Neural progenitor cell (in vitro differentiated cells): ENCODE results near the gene PEX7. TPM values are rescaled to one million over a fixed set of nuclear protein-coding genes. Genes with fewer than 3 reads are reported as not detected.
"Not testable (repeated sequence)": the region's sequence is repeated elsewhere in the genome, so short reads cannot be mapped to it uniquely, and the experiment has no call there.

Source experiments
- DNase-seq: peaks from one replicate; pipeline ENCODE4 v3.0.0-alpha.2; 2016; ENCODE audit warnings: low spot score
- H2AFZ ChIP-seq: fragments of 200-600 bp; sonication (generic); replicated peaks from 2 replicates; pipeline ENCODE4 v1.6.1; 2016; ENCODE audit warnings: antibody characterized with exemption
- H3F3A ChIP-seq: fragments of 200-600 bp; sonication (generic); 2 replicates; pipeline ENCODE4 v1.6.1; 2016; ENCODE audit warnings: antibody characterized with exemption, low read depth
- H3K27ac ChIP-seq: fragments of 200-600 bp; sonication (generic); 2 replicates; pipeline ENCODE4 v1.5.1; 2016; ENCODE audit warnings: mild to moderate bottlenecking
- H3K27me3 ChIP-seq: fragments of 200-600 bp; sonication (generic); 2 replicates; pipeline ENCODE4 v1.6.1; 2016; ENCODE audit warnings: mild to moderate bottlenecking, moderate library complexity
- H3K36me3 ChIP-seq: fragments of 200-600 bp; sonication (generic); 2 replicates; pipeline ENCODE4 v1.5.1; 2016
- H3K4me1 ChIP-seq: fragments of 200-600 bp; sonication (generic); 2 replicates; pipeline ENCODE4 v1.6.1; 2016; ENCODE audit warnings: mixed run types
- H3K4me2 ChIP-seq: fragments of 200-600 bp; sonication (generic); 2 replicates; pipeline ENCODE4 v1.6.1; 2016
- H3K4me3 ChIP-seq: fragments of 200-600 bp; sonication (generic); 2 replicates; pipeline ENCODE4 v1.5.1; 2016
- H3K79me2 ChIP-seq: fragments of 200-600 bp; sonication (generic); 2 replicates; pipeline ENCODE4 v1.6.1; 2016; ENCODE audit warnings: low read depth
- H3K9ac ChIP-seq: fragments of 200-600 bp; sonication (generic); 2 replicates; pipeline ENCODE4 v1.6.1; 2016
- H3K9me3 ChIP-seq: fragments of 200-600 bp; sonication (generic); 2 replicates; pipeline ENCODE4 v1.5.1; 2016; ENCODE audit warnings: low read depth
- H4K20me1 ChIP-seq: fragments of 200-600 bp; sonication (generic); 2 replicates; pipeline ENCODE4 v1.6.1; 2016; ENCODE audit warnings: low read depth
- H3K27ac Mint-ChIP-seq: 3 replicates; pipeline ENCODE4 v1.8.0; 2021; ENCODE audit warnings: mixed read lengths
- H3K27me3 Mint-ChIP-seq: 2 replicates; pipeline ENCODE4 v1.8.0; 2022; ENCODE audit warnings: low read depth, mild to moderate bottlenecking, inconsistent platforms, moderate library complexity, mixed read lengths; ENCODE audit not compliant: insufficient read depth
- H3K36me3 Mint-ChIP-seq: 3 replicates; pipeline ENCODE4 v1.8.0; 2021; ENCODE audit warnings: mixed read lengths
- H3K4me1 Mint-ChIP-seq: 3 replicates; pipeline ENCODE4 v1.8.0; 2021; ENCODE audit warnings: mixed read lengths
- H3K4me3 Mint-ChIP-seq: 3 replicates; pipeline ENCODE4 v1.8.0; 2021; ENCODE audit warnings: mild to moderate bottlenecking, moderate library complexity, mixed read lengths
- H3K9me3 Mint-ChIP-seq: 3 replicates; pipeline ENCODE4 v1.8.0; 2020; ENCODE audit warnings: mixed read lengths
- EZH2 ChIP-seq: fragments of 200-600 bp; sonication (generic); IDR thresholded peaks from 2 replicates; pipeline ENCODE4 v1.6.1; 2017; ENCODE audit warnings: antibody characterized with exemption, mild to moderate bottlenecking, moderate library complexity
- EZH2phosphoT487 ChIP-seq: fragments of 200-600 bp; sonication (generic); IDR thresholded peaks from 2 replicates; pipeline ENCODE4 v1.6.1; 2017; ENCODE audit warnings: antibody characterized with exemption
- total RNA-seq: library from RNA; depleted of rRNA; stranded (reverse); fragments of >200 nt; gene quantifications from 2 replicates; pipeline ENCODE4 v1.2.3, GENCODE V29; 2015; ENCODE audit warnings: low replicate concordance
- TF ChIP-seq, protein P1 (sequence below): fragments of 200-600 bp; sonication (generic); IDR thresholded peaks from 2 replicates; pipeline ENCODE4 v1.5.1; 2017; ENCODE audit warnings: antibody characterized with exemption, mild to moderate bottlenecking

Gene PEX7
- total RNA-seq, 1 donor from 2014 or later = 16.9 TPM

DNA sequence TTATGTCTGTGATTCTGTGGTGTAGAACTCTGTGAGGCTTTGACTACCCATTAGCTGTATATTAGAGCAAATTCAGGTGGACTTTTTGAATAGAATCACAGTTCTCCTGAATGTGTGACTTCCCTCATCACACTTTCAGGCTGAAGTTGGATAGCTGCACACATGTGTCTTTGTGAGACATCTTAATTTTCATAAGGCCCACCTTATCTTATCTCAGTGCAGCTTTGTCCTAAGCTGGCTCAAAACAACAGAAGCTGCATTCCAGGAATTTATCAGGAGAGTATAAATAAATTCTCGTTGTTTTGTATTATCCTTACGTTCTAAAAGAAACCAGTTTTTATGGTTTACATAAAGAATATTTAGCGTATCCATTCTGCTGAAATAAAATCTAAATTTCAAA, 73.5 kb downstream of the PEX7 start:
- no peak for DNase-seq
- Histone ChIP-seq H3K4me3 (no peak overlapping the region), H3K4me1 (no peaks in the 10 kb centered on the region), H3K27me3 (no peaks in the 10 kb centered on the region), H2AFZ (no peak overlapping the region), H3K4me2 (no peak overlapping the region), H3K9me3 (no peaks in the 10 kb centered on the region), H3K79me2 (no peaks in the 10 kb centered on the region), H4K20me1 (no peaks in the 10 kb centered on the region), H3K36me3 (no peaks in the 10 kb centered on the region), H3K27ac (no peak overlapping the region), H3F3A (no peaks in the 10 kb centered on the region), H3K9ac (no peak overlapping the region)
- no peaks in the 10 kb centered on the region for H3K27me3 Mint-ChIP-seq
- no peak overlapping the region for H3K4me3 Mint-ChIP-seq
- H3K27ac Mint-ChIP-seq = no peak overlapping the region
- peaks cover 5% of the 10 kb centered on the region for H3K36me3 Mint-ChIP-seq
- TF ChIP-seq, protein P1, sequence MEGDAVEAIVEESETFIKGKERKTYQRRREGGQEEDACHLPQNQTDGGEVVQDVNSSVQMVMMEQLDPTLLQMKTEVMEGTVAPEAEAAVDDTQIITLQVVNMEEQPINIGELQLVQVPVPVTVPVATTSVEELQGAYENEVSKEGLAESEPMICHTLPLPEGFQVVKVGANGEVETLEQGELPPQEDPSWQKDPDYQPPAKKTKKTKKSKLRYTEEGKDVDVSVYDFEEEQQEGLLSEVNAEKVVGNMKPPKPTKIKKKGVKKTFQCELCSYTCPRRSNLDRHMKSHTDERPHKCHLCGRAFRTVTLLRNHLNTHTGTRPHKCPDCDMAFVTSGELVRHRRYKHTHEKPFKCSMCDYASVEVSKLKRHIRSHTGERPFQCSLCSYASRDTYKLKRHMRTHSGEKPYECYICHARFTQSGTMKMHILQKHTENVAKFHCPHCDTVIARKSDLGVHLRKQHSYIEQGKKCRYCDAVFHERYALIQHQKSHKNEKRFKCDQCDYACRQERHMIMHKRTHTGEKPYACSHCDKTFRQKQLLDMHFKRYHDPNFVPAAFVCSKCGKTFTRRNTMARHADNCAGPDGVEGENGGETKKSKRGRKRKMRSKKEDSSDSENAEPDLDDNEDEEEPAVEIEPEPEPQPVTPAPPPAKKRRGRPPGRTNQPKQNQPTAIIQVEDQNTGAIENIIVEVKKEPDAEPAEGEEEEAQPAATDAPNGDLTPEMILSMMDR = no peak
- TF ChIP-seq EZH2phosphoT487 (no peak), EZH2 (no peak)
- H3K4me1 Mint-ChIP-seq = peaks cover 3% of the 10 kb centered on the region
- H3K9me3 Mint-ChIP-seq = no peaks in the 10 kb centered on the region

DNA sequence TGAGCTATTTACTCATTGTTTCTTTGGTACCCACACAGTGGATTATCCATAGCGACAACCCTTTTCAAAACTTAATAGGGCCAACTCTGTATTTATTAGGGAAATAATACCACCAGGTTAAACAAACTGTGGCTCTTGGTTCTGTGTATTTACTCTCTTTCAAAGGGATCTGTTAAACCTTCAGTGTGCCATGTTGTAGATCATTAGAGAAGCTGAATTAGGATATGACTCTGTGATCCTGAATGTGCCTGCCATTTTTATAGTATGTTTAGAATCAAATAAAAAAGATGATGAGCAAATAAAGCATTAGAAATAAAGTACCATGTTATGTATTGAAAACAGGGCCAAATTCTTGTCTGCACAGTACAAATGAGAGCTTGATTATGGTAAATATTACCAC, 74.7 kb downstream of the PEX7 start:
- Histone ChIP-seq H3K79me2 (no peaks in the 10 kb centered on the region), H3K4me3 (no peak overlapping the region), H2AFZ (no peak overlapping the region), H3K4me2 (no peak overlapping the region), H3K4me1 (no peaks in the 10 kb centered on the region), H3K9ac (no peak overlapping the region), H3K9me3 (no peaks in the 10 kb centered on the region), H4K20me1 (no peaks in the 10 kb centered on the region), H3K27ac (no peak overlapping the region), H3F3A (no peaks in the 10 kb centered on the region), H3K27me3 (no peaks in the 10 kb centered on the region), H3K36me3 (no peaks in the 10 kb centered on the region)
- H3K4me1 Mint-ChIP-seq = no peaks in the 10 kb centered on the region
- H3K9me3 Mint-ChIP-seq = no peaks in the 10 kb centered on the region
- H3K36me3 Mint-ChIP-seq = peaks cover 9% of the 10 kb centered on the region
- no peaks in the 10 kb centered on the region for H3K27me3 Mint-ChIP-seq
- no peak overlapping the region for H3K27ac Mint-ChIP-seq
- H3K4me3 Mint-ChIP-seq = no peak overlapping the region
- TF ChIP-seq, protein P1 = no peak
- TF ChIP-seq EZH2phosphoT487 (no peak), EZH2 (no peak)
- DNase-seq = no peak

DNA sequence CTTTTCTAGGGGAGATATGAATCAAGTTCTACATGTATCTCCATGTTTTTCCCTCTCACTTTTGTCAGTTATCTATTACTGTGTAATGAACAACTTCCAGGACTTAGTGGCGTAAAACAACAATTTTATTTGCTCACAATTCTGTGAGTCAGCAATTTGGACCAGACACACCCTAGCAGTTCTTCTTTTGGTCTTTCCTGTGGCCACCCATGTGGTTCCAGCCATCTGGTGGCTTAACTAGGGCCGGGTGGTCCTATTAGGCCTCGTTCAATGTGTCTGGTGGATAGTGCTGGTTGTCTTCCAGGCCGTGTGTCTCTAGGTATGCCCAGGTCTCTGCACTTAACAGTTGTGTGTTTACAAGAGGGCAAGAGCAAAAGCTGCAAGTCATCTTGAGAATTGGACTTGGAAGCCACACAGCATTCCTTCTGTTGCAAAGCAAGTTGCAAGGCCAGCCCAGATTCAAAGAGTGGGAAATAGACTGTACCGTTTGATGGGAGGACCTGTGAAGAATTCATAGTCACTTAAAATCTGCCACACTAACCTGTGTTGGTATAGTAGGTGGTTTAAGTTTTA, 78.9 kb downstream of the PEX7 start:
- H3K9me3 Mint-ChIP-seq = no peaks in the 10 kb centered on the region
- no peaks in the 10 kb centered on the region for H3K9me3 ChIP-seq
- no peaks in the 10 kb centered on the region for H3K4me1 Mint-ChIP-seq

DNA sequence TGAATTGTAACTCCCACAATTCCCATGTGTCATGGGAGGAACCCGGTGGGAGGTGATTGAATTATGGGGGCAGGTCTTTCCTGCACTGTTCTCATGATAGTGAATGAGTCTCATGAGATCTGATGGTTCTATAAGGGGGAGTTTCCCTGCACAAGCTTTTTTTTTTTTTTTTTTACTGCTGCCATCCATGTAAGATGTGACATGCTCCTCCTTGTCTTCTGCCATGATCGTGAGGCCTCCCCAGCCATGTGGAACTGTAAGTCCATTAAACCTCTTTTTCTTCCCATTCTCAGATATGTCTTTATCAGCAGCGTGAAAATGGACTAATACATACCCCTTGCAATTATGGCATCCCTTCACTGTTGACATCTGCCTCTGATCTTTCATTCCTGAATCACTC, 82.1 kb downstream of the PEX7 start:
- not testable (repeated sequence) for H4K20me1 ChIP-seq, H3K27me3 Mint-ChIP-seq, H3F3A ChIP-seq, H3K27ac Mint-ChIP-seq, H3K9me3 Mint-ChIP-seq, H3K36me3 Mint-ChIP-seq, H3K4me3 ChIP-seq, DNase-seq, H3K27me3 ChIP-seq, H3K9me3 ChIP-seq, H3K79me2 ChIP-seq, H3K4me3 Mint-ChIP-seq, H3K9ac ChIP-seq, H3K4me1 Mint-ChIP-seq, H3K4me2 ChIP-seq, H2AFZ ChIP-seq, H3K4me1 ChIP-seq, H3K27ac ChIP-seq, H3K36me3 ChIP-seq

More for the DNA sequence above, 78.9 kb downstream of the PEX7 start:
- H3K27ac ChIP-seq = no peak overlapping the region
- no peaks in the 10 kb centered on the region for H3F3A ChIP-seq
- peaks cover 9% of the 10 kb centered on the region for H3K36me3 Mint-ChIP-seq
- H3K36me3 ChIP-seq = no peaks in the 10 kb centered on the region
- no peaks in the 10 kb centered on the region for H3K27me3 ChIP-seq
- no peak overlapping the region for H2AFZ ChIP-seq
- no peaks in the 10 kb centered on the region for H4K20me1 ChIP-seq
- H3K27me3 Mint-ChIP-seq = no peaks in the 10 kb centered on the region
- H3K4me2 ChIP-seq = no peak overlapping the region
- H3K9ac ChIP-seq = no peak overlapping the region
- no peak overlapping the region for H3K4me3 ChIP-seq
- no peaks in the 10 kb centered on the region for H3K79me2 ChIP-seq
- TF ChIP-seq, protein P1 = no peak
- no peak for TF ChIP-seq EZH2phosphoT487
- no peak for TF ChIP-seq EZH2
- H3K27ac Mint-ChIP-seq = no peak overlapping the region
- no peaks in the 10 kb centered on the region for H3K4me1 ChIP-seq
- no peak for DNase-seq
- no peak overlapping the region for H3K4me3 Mint-ChIP-seq
